AG09319 (cell line): ENCODE results near the gene C2orf42.
"Not testable (repeated sequence)": the region's sequence is repeated elsewhere in the genome, so short reads cannot be mapped to it uniquely, and the experiment has no call there.

ENCODE experiments used
- DNase-seq: peaks from one replicate; pipeline ENCODE4 v3.0.0-alpha.2; 2010; ENCODE audit warnings: low read depth; ENCODE audit errors: extremely low read depth
- TF ChIP-seq, protein P1 (sequence below): IDR thresholded peaks from 2 replicates; pipeline ENCODE4 v1.5.1; 2011; ENCODE audit warnings: low read depth, mild to moderate bottlenecking, inconsistent platforms, low read length, moderate library complexity

The C2orf42 gene

DNA sequence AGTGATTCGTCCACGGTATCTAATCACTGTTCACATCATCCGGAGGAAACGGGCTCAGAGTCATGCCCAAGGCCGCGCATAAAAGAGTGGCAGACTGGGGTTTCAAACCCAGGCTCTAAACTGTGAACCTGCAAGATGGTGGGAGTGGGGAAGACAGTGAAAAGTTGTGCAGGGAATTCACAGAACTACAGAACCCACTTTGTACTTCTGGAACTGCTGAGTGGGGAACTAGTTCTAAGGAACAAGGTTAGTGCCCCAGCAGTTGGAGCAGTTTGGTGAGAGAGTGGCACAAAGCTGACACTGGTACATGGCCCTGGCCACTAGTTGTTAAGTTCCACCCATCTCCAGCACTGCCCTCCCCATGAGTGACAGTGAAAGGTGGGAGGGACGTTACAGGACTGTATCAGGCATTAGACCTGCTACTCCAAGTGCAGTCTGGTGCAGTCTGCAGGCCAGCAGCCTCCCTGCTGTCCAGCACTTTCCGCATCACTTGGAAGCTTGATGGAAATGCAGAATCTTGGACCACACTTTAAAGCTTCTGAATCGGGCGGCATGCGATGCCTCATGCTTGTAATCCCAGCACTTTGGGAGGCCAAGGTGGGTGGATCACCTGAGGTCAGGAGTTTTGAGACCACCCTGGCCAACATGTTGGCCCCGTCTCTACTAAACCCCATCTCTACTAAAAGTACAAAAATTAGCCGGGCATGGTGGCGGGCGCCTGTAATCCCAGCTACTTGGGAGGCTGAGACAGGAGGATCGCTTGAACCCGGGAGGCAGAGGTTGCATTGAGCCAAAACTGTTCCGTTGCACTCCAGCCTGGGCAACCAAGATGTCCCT, 47.3 kb downstream of the C2orf42 start:
- no peak for DNase-seq
- TF ChIP-seq, protein P1, sequence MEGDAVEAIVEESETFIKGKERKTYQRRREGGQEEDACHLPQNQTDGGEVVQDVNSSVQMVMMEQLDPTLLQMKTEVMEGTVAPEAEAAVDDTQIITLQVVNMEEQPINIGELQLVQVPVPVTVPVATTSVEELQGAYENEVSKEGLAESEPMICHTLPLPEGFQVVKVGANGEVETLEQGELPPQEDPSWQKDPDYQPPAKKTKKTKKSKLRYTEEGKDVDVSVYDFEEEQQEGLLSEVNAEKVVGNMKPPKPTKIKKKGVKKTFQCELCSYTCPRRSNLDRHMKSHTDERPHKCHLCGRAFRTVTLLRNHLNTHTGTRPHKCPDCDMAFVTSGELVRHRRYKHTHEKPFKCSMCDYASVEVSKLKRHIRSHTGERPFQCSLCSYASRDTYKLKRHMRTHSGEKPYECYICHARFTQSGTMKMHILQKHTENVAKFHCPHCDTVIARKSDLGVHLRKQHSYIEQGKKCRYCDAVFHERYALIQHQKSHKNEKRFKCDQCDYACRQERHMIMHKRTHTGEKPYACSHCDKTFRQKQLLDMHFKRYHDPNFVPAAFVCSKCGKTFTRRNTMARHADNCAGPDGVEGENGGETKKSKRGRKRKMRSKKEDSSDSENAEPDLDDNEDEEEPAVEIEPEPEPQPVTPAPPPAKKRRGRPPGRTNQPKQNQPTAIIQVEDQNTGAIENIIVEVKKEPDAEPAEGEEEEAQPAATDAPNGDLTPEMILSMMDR, result no peak

DNA sequence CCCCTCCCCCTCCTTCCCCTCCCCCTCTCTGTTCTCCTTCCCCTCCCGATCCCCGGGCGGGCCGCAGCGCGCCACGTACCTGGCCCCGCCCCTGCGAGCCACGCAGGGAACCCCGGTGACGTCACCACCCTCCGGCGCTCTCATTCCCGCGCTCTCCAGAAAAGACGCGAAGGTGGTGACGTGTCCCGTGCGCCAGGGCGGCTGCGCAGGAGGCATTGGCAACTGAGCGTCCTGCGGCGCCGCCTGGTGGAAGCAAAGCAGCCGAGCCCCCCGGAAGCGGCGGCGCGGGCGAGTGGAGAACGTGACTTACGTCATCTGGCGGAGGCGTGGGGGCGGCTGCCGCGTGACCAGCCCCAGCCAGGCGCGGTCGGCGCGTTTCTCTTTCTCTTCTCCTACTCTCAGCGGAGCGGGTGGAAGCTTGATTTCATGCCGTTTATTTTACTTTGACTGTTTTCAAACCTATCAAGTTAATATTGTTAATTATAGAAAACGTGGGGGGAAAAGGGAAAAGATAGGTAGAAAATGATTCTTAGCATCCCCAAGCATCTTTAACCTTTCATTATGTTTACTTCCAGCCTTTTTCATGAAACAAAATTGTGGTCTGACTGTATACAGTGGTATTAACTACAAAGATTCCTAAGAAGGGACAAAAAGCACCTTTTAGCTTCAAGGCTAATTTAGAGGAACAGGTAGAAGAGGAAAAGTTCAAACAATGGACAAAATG, 48.1 kb downstream of the C2orf42 start:
- DNase-seq, result peak; percentile 99
- TF ChIP-seq, protein P1, result peak; percentile 89

DNA sequence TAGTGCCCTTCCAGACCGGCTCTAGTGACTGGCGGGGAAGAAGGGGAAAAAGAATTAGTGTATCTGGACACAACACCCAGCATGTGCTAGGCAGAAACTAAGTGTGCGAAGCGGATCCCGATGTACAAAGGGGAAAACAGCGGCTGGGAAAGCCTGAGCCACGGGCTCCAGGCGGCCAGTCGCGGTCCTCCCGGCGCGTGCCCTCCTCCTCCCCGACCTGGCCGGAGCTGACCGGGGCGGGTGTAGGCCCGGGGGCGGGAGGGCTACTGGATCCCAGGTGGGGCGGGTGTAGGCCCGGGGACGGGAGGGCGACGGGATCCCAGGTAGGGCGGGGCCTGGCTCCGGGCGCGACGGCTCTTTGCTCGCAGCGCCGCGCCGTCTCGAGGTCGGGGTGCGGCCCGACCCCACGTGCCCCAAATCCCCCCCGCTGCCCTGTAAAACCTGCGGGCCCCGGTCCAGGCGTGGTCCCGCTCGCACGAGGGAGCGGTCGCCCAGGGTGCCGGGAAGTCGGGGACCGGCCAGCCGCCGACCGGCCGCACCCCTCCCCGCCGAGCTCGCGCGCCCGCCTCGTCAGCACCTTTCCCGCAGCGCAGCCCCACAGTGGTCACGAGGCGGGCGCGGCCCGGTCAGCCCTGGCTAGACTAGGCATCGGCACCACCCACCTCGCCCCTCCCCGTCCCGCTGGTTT, 48.8 kb downstream of the C2orf42 start:
- DNase-seq, result no peak

DNA sequence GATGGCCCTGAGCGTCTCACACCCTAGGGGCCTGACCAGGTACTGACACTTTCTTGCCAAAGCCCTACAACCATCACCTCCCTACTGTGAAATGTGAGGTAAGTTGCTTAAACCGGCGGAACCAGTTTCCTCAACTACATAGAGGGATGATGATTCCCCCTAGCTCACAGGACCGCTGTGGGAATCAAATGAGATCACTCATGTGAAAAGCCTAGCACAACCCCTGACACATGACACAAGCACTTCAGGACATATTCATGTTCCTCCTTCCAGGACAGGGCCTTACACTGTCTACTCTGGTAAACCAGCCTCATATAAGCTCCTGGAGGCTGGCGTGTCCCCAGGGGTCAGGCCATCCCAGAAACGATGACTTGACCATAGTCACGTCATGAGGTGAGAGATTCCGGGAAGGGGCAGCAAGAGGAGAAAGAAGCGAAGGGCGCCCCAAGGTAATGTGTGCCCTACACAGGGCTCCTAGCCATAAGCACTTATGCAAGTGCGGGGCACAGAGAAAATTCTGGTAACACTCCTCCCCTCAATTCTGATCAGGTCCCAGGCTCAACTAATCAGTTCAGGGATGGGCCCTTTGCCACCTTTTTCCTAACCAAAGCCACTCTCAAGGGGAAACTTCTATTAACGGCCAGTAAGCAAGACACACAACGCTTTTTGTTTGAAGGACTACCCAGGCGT, 49.5 kb downstream of the C2orf42 start:
- DNase-seq, result no peak
- TF ChIP-seq, protein P1, result no peak

More for the DNA sequence above, 48.8 kb downstream of the C2orf42 start:
- TF ChIP-seq, protein P1, result no peak

DNA sequence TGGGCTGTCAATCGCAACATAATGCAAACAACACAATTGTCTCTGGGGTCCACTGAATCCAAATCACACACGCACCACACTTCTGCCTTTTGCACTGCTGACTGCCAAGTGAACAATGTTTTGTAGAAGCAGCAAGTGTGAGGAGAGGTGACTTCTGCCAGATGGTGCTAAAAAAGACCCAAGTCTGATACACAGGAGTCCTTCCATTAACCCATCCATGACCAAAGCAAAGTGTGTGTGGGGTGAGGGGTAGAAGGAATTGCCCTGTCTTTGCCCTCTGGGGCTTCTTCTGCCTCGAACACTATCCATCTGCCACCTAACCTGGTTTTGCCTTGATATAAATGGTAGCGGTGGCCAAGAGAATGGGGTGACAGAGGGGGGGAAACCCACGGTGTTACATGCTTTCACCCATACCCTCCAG, 50.0 kb downstream of the C2orf42 start:
- DNase-seq, result no peak
- TF ChIP-seq, protein P1, result no peak

DNA sequence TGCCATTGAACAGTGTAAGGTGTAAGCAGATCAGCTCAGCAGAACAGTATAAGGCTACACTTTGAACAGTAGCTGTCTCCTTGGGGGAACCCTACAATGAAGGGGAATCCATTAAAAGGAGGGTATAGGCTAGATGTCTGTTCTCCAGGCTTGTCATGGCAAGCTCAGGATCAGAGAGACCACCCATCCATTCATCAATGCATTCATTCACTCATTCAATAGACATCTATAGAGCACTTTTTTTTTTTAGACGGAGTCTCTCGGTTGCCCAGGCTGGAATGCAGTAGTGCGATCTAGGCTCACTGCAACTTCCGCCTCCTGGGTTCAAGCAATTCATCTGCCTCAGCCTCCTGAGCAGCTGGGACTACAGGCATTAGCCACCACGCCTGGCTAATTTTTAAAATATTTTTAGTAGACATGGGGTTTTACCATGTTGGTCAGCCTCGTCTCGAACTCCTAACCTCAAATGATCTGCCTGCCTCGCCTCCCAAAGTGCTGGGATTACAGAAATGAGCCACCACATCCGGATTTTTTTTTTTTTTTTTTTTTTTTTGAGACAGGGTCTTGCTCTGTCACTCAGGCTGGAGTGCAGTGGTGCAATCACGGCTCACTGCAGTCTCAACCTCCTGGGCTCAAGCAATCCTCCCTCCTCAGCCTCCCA, 56.4 kb downstream of the C2orf42 start:
- DNase-seq, result not testable (repeated sequence)
